Astrocyte (in vitro differentiated cells and primary cell): ENCODE data around the gene DMRTB1. TPM values are rescaled to one million over a fixed set of nuclear protein-coding genes. Genes with fewer than 3 reads are reported as not detected.

Experiments used
- DNase-seq: peaks from one replicate; pipeline ENCODE4 v3.0.0-alpha.2; 2010; ENCODE audit warnings: low read depth
- FAIRE-seq: peaks from 2 replicates; lab custom pipeline; 2011; peaks lifted over from hg19 to GRCh38; lab: Jason Lieb, UNC
- H2AFZ ChIP-seq: 2 replicates; pipeline ENCODE4 v1.6.0; 2012; ENCODE audit warnings: low read depth, low read length, inconsistent platforms
- H3K27ac ChIP-seq: 2 replicates; pipeline ENCODE4 v1.5.1; 2011; ENCODE audit warnings: low read depth, low read length, inconsistent platforms
- H3K27me3 ChIP-seq: 2 replicates; pipeline ENCODE4 v1.6.0; 2011; ENCODE audit warnings: low read length, inconsistent platforms; ENCODE audit not compliant: insufficient read depth
- H3K36me3 ChIP-seq: 2 replicates; pipeline ENCODE4 v1.5.1; 2011; ENCODE audit warnings: low read length, inconsistent platforms; ENCODE audit not compliant: insufficient read depth
- H3K4me1 ChIP-seq: 2 replicates; pipeline ENCODE4 v1.5.1; 2011; ENCODE audit warnings: low read length, inconsistent platforms; ENCODE audit not compliant: insufficient read depth
- H3K4me2 ChIP-seq: 2 replicates; pipeline ENCODE4 v1.6.0; 2012; ENCODE audit warnings: low read length, inconsistent platforms
- H3K4me3 ChIP-seq: 2 replicates; pipeline ENCODE4 v1.5.1; 2011; ENCODE audit warnings: low read depth, mild to moderate bottlenecking, low read length, inconsistent platforms; ENCODE audit not compliant: insufficient read depth
- H3K79me2 ChIP-seq: 2 replicates; pipeline ENCODE4 v1.6.0; 2012; ENCODE audit warnings: mild to moderate bottlenecking, low read length, inconsistent platforms; ENCODE audit not compliant: insufficient read depth
- H3K9ac ChIP-seq: 2 replicates; pipeline ENCODE4 v1.6.0; 2012; ENCODE audit warnings: mild to moderate bottlenecking, low read length, inconsistent platforms
- H3K9me3 ChIP-seq: 2 replicates; pipeline ENCODE4 v1.5.1; 2012; ENCODE audit warnings: low read depth, mild to moderate bottlenecking, low read length, inconsistent platforms; ENCODE audit not compliant: insufficient read depth
- H4K20me1 ChIP-seq: 2 replicates; pipeline ENCODE4 v1.6.0; 2012; ENCODE audit warnings: low read length, inconsistent platforms; ENCODE audit not compliant: insufficient read depth
- H3K27ac Mint-ChIP-seq: one replicate; pipeline ENCODE4 v1.8.0; 2021; ENCODE audit warnings: mild to moderate bottlenecking, mixed read lengths; ENCODE audit not compliant: unreplicated experiment
- H3K27me3 Mint-ChIP-seq: one replicate; pipeline ENCODE4 v1.8.0; 2021; ENCODE audit warnings: low read depth, mixed read lengths; ENCODE audit not compliant: unreplicated experiment
- H3K36me3 Mint-ChIP-seq: one replicate; pipeline ENCODE4 v1.8.0; 2021; ENCODE audit warnings: low read depth, mixed read lengths; ENCODE audit not compliant: unreplicated experiment
- H3K4me1 Mint-ChIP-seq: one replicate; pipeline ENCODE4 v1.8.0; 2021; ENCODE audit warnings: low read depth, mixed read lengths; ENCODE audit not compliant: unreplicated experiment
- H3K4me3 Mint-ChIP-seq: one replicate; pipeline ENCODE4 v1.8.0; 2021; ENCODE audit warnings: mild to moderate bottlenecking, moderate library complexity, mixed read lengths; ENCODE audit not compliant: unreplicated experiment
- H3K9me3 Mint-ChIP-seq: one replicate; pipeline ENCODE4 v1.8.0; 2021; ENCODE audit warnings: mild to moderate bottlenecking, mixed read lengths; ENCODE audit not compliant: unreplicated experiment
- EZH2 ChIP-seq: IDR thresholded peaks from 2 replicates; pipeline ENCODE4 v1.6.1; 2012; ENCODE audit warnings: mild to moderate bottlenecking, low read length, inconsistent platforms; ENCODE audit not compliant: insufficient read depth
- total RNA-seq: library from RNA; stranded (reverse); gene quantifications from 2 replicates; pipeline ENCODE4 v1.2.1, GENCODE V29; 2021
- TF ChIP-seq, protein P1 (sequence below): IDR thresholded peaks from 2 replicates; pipeline ENCODE4 v1.5.1; 2011; ENCODE audit warnings: low read depth, mild to moderate bottlenecking, inconsistent platforms, low read length, moderate library complexity; ENCODE audit not compliant: insufficient read depth

DMRTB1 gene
- total RNA-seq, 1 donor from 2014 or later = not detected

DNA sequence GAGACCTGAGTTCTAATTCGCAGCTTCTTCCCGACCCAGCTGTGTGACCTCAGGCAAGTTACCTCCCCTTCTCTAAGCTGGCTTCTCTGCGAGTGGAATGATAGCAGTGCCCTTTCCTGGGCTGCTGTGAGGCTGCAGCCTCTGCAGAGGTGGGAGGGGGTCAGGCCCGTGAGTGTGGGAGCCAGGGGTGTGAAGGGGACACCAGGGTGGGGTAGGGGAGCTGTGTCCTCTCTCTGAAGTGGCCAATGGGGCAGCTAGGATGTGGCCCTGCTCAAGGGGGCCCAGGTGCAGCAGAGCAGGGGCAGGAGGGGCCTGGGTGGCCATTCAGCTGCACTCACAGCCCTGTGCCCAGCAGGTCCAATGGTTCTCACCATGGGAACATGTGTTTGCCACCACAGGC, 24.5 kb downstream of the DMRTB1 start:
- Histone ChIP-seq H3K9me3 (no peaks in the 10 kb centered on the region), H3K4me3 (no peak overlapping the region), H3K79me2 (no peaks in the 10 kb centered on the region), H2AFZ (no peak overlapping the region), H3K4me2 (no peak overlapping the region), H3K4me1 (peaks cover 2% of the 10 kb centered on the region), H3K27me3 (peaks cover 28% of the 10 kb centered on the region), H4K20me1 (no peaks in the 10 kb centered on the region), H3K9ac (no peak overlapping the region), H3K36me3 (no peaks in the 10 kb centered on the region), H3K27ac (no peak overlapping the region)
- Mint-ChIP-seq H3K9me3 (peaks cover 4% of the 10 kb centered on the region), H3K27ac (no peak overlapping the region), H3K4me3 (no peak overlapping the region), H3K27me3 (peaks cover 71% of the 10 kb centered on the region), H3K36me3 (peaks cover 2% of the 10 kb centered on the region), H3K4me1 (no peaks in the 10 kb centered on the region)
- DNase-seq (no peak), FAIRE-seq (no peak)
- TF ChIP-seq, protein P1, sequence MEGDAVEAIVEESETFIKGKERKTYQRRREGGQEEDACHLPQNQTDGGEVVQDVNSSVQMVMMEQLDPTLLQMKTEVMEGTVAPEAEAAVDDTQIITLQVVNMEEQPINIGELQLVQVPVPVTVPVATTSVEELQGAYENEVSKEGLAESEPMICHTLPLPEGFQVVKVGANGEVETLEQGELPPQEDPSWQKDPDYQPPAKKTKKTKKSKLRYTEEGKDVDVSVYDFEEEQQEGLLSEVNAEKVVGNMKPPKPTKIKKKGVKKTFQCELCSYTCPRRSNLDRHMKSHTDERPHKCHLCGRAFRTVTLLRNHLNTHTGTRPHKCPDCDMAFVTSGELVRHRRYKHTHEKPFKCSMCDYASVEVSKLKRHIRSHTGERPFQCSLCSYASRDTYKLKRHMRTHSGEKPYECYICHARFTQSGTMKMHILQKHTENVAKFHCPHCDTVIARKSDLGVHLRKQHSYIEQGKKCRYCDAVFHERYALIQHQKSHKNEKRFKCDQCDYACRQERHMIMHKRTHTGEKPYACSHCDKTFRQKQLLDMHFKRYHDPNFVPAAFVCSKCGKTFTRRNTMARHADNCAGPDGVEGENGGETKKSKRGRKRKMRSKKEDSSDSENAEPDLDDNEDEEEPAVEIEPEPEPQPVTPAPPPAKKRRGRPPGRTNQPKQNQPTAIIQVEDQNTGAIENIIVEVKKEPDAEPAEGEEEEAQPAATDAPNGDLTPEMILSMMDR = no peak
- TF ChIP-seq EZH2 = no peak

DNA sequence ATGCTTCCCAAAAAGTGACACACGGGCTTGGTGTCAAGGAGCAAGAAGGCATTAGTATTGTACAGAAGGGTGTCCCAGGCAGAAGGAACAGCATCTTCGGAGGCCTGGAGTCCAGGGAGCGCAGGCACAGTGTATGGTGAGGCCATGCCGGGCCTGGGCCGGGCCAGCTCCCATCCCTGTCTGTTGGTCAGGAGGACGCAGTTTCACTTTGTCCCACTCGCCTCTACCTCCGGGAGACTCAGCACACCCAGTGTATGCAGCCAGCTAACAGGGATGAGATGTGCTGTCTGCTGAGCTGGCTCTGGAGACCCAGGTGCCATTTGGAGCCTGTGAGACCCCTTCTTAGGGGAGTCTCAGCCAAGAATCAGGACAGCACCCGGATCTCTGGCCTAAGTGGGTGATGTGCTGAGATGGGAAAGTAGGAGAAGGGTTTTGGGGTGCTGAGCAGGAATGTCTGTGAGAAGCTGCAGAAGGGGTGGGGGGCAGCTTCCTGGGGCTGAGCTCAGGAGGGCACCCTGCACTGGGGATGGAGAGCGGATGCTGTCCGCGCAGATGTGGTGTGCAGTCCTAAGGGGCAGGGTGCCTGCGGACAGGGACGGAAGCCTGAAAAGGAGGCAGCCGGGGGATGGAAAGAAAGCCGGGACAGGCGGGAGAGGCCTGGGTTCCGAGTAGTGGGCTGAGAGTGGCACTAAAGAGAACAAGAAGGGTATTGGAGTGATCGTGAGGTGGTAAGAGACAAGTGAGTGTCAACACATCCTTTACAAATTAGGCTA, 25.7 kb downstream of the DMRTB1 start:
- peaks cover 33% of the 10 kb centered on the region for H3K27me3 ChIP-seq
- no peak overlapping the region for H3K4me2 ChIP-seq
- Mint-ChIP-seq H3K4me1 (no peaks in the 10 kb centered on the region), H3K27me3 (peaks cover 70% of the 10 kb centered on the region), H3K36me3 (no peaks in the 10 kb centered on the region), H3K27ac (no peak overlapping the region), H3K9me3 (peaks cover 5% of the 10 kb centered on the region), H3K4me3 (no peak overlapping the region)
- no peak for TF ChIP-seq EZH2
- TF ChIP-seq, protein P1 = no peak
- H2AFZ ChIP-seq = no peak overlapping the region
- no peak overlapping the region for H3K9ac ChIP-seq
- DNase-seq = no peak
- H3K27ac ChIP-seq = no peak overlapping the region
- H3K9me3 ChIP-seq = no peaks in the 10 kb centered on the region
- H4K20me1 ChIP-seq = no peaks in the 10 kb centered on the region
- H3K36me3 ChIP-seq = no peaks in the 10 kb centered on the region
- H3K79me2 ChIP-seq = no peaks in the 10 kb centered on the region
- FAIRE-seq = no peak
- H3K4me1 ChIP-seq = peaks cover 2% of the 10 kb centered on the region
- H3K4me3 ChIP-seq = no peak overlapping the region
